H1 (cell line): ENCODE results near the gene SCARB2. TPM values are rescaled to one million over a fixed set of nuclear protein-coding genes. Genes with fewer than 3 reads are reported as not detected.

Experiments used
- ATF2 ChIP-seq: IDR thresholded peaks from 2 replicates; pipeline ENCODE4 v1.6.1; 2012; ENCODE audit warnings: low read length, inconsistent platforms
- CHD7 ChIP-seq: fragments of 300-600 bp; sonication (generic); IDR thresholded peaks from 2 replicates; pipeline ENCODE4 v1.7.1; 2012; ENCODE audit warnings: low read length, moderate library complexity, mild to moderate bottlenecking, inconsistent platforms; ENCODE audit not compliant: insufficient replicate concordance
- EZH2 ChIP-seq: fragments of 200-600 bp; sonication (generic); IDR thresholded peaks from 2 replicates; pipeline ENCODE4 v1.7.1; 2012; ENCODE audit warnings: low read depth, mild to moderate bottlenecking, moderate library complexity, low read length, inconsistent platforms; ENCODE audit not compliant: severe bottlenecking
- GTF2F1 ChIP-seq: IDR thresholded peaks from 2 replicates; pipeline ENCODE4 v1.6.1; 2012; ENCODE audit warnings: low read depth, low read length, improper control_type of control experiment, borderline replicate concordance
- HDAC2 ChIP-seq, 2 experiments: fragments of 300-600 bp in 1 of 2; sonication (generic) in 1 of 2; IDR thresholded peaks; 2 replicates each; pipeline ENCODE4 v1.6.1; 2011 to 2012; ENCODE audit warnings: low read depth in 2 of 2, low read length in 2 of 2, mild to moderate bottlenecking in 2 of 2, moderate library complexity in 2 of 2, borderline replicate concordance in 1 of 2, inconsistent platforms in 1 of 2
- KDM1A ChIP-seq: fragments of 200-600, 300-600 bp; sonication (generic); IDR thresholded peaks from 2 replicates; pipeline ENCODE4 v1.7.1; 2016; ENCODE audit warnings: mild to moderate bottlenecking, low read length, borderline replicate concordance
- NRF1 ChIP-seq: IDR thresholded peaks from 2 replicates; pipeline ENCODE4 v1.6.1; 2011; ENCODE audit warnings: mild to moderate bottlenecking, low read depth, low read length, improper control_type of control experiment
- POU5F1 ChIP-seq: IDR thresholded peaks from 2 replicates; pipeline ENCODE4 v1.6.1; 2011; ENCODE audit warnings: low read depth, mild to moderate bottlenecking, low read length, moderate library complexity
- SP2 ChIP-seq: IDR thresholded peaks from 2 replicates; pipeline ENCODE4 v1.6.1; 2012; ENCODE audit warnings: mild to moderate bottlenecking, low read length, inconsistent platforms
- TAF7 ChIP-seq: optimal IDR thresholded peaks from 2 replicates; pipeline ENCODE3; 2011; ENCODE audit warnings: low read depth, mild to moderate bottlenecking, inconsistent platforms, low read length, moderate library complexity, borderline replicate concordance
- polyA plus RNA-seq, 7 experiments: library from polyadenylated mRNA; depleted of rRNA in 3 of 7; stranded (reverse) in 5 of 7; unstranded in 2 of 7; fragments of >200 nt in 5 of 7; fragments of 200-250 nt in 2 of 7; gene quantifications; 1 replicate in 5 of 7; 2 replicates in 1 of 7; 4 replicates in 1 of 7; pipeline versions ENCODE4 v1.2.1 to v1.2.3, GENCODE V29; 2011 to 2013; ENCODE audit warnings: missing spikeins in 2 of 7, mixed read lengths in 2 of 7
- total RNA-seq: library from RNA; stranded (reverse); fragmentation: NEBNext Ultra II Directional; extraction: Animal tissue kit (Norgen Biotek cat#: 25700); gene quantifications from 2 replicates; pipeline ENCODE4 v1.2.1, GENCODE V29; 2021

The SCARB2 gene
- total and polyA plus RNA-seq, 2 of the 8 experiments (the other 6 are each of a cell fraction or from before 2014, with no cell fraction given): 18.5 to 35.7 TPM

DNA sequence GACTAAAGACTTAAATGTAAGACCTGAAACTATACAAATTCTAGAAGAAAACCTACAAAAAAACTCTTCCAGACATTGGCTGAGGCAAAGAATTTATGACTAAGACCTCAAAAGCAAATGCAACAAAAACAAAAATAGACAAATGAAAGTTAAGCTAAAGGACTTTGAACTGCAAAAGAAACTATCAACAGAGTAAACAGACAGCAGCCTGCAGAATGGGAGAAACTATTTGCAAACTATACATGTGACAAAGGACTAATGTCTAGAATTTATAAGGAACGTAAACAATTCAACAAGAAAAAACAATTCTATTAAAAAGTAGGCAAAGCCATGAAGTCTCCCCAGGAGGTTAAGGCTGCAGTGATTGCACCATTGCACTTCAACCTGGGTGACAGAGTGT is 46.9 kb upstream of the SCARB2 start (continued):
- TF ChIP-seq CHD7: no peak
- TF ChIP-seq NRF1: no peak
- no peak for TF ChIP-seq POU5F1
- no peak for TF ChIP-seq KDM1A
- TF ChIP-seq ATF2: no peak
- no peak for TF ChIP-seq SP2
- no peak for TF ChIP-seq TAF7
- no peak for TF ChIP-seq GTF2F1
- no peak for TF ChIP-seq HDAC2 (IDR thresholded peaks at IDR 0.05; ENCODE audit: borderline replicate concordance in 1 of 2, low read depth in 2 of 2, low read length in 2 of 2)
- TF ChIP-seq EZH2: no peak
